OCI-LY1 (cell line): ENCODE data around the gene PDE4D.

Experiments
- H2AFZ ChIP-seq: fragments of 200-600 bp; sonication (generic), shearing (Covaris generic); 2 replicates; pipeline ENCODE4 v1.6.0; 2014; ENCODE audit warnings: antibody characterized with exemption, mild to moderate bottlenecking, low read length
- H3F3A ChIP-seq: fragments of 200-600 bp; sonication (generic), shearing (Covaris generic); 2 replicates; pipeline ENCODE4 v1.6.0; 2014; ENCODE audit warnings: mild to moderate bottlenecking, antibody characterized with exemption, low read length, moderate library complexity; ENCODE audit not compliant: insufficient read depth
- H3K27ac ChIP-seq: fragments of 200-600 bp; sonication (generic); 2 replicates; pipeline ENCODE4 v1.5.1; 2014; ENCODE audit warnings: low read length, mixed run types, mild to moderate bottlenecking, low read depth; ENCODE audit not compliant: poor library complexity, severe bottlenecking
- H3K27me3 ChIP-seq: fragments of 200-600 bp; sonication (generic); 2 replicates; pipeline ENCODE4 v1.6.0; 2014; ENCODE audit warnings: antibody characterized with exemption, mild to moderate bottlenecking, low read length, moderate library complexity; ENCODE audit not compliant: insufficient read depth
- H3K36me3 ChIP-seq: fragments of 200-600 bp; sonication (generic); 2 replicates; pipeline ENCODE4 v1.6.1; 2014; ENCODE audit warnings: mild to moderate bottlenecking, antibody characterized with exemption, low read length, moderate library complexity, mixed read lengths; ENCODE audit not compliant: insufficient read depth
- H3K4me1 ChIP-seq: fragments of 200-600 bp; sonication (generic); 2 replicates; pipeline ENCODE4 v1.5.1; 2014; ENCODE audit warnings: mild to moderate bottlenecking, low read length, moderate library complexity; ENCODE audit not compliant: insufficient read depth, severe bottlenecking
- H3K4me2 ChIP-seq: fragments of 200-600 bp; sonication (generic), shearing (Covaris generic); 2 replicates; pipeline ENCODE4 v1.6.1; 2014; ENCODE audit warnings: low read length
- H3K4me3 ChIP-seq: fragments of 200-600 bp; sonication (generic); 2 replicates; pipeline ENCODE4 v1.5.1; 2014; ENCODE audit warnings: low read length, low read depth, mild to moderate bottlenecking, mixed read lengths; ENCODE audit not compliant: poor library complexity, severe bottlenecking
- H3K79me2 ChIP-seq: fragments of 200-600 bp; shearing (Covaris generic); 2 replicates; pipeline ENCODE4 v1.6.1; 2016; ENCODE audit warnings: mixed run types, low read length, mixed read lengths; ENCODE audit not compliant: insufficient read depth
- H3K9ac ChIP-seq: fragments of 200-600 bp; sonication (generic), shearing (Covaris generic); 2 replicates; pipeline ENCODE4 v1.6.1; 2014; ENCODE audit warnings: mild to moderate bottlenecking, low read length, mixed read lengths
- H3K9me2 ChIP-seq: fragments of 200-600 bp; sonication (generic), shearing (Covaris generic); 2 replicates; pipeline ENCODE4 v1.6.1; 2014; ENCODE audit warnings: low read depth, mild to moderate bottlenecking, low read length, mixed read lengths
- H3K9me3 ChIP-seq: fragments of 200-600 bp; shearing (Covaris generic); 2 replicates; pipeline ENCODE4 v1.6.1; 2014; ENCODE audit warnings: low read length, mixed read lengths
- H4K20me1 ChIP-seq: fragments of 200-600 bp; sonication (generic), shearing (Covaris generic); 2 replicates; pipeline ENCODE4 v1.6.0; 2016; ENCODE audit warnings: mild to moderate bottlenecking, low read length; ENCODE audit not compliant: insufficient read depth
- EZH2 ChIP-seq: fragments of 200-600 bp; sonication (generic), shearing (Covaris generic); IDR thresholded peaks from 2 replicates; pipeline ENCODE4 v1.8.0; 2017; ENCODE audit warnings: borderline replicate concordance, mixed run types, mild to moderate bottlenecking, antibody characterized with exemption, low read length, moderate library complexity, mixed read lengths
- TF ChIP-seq, protein P1 (sequence below): fragments of 200-600 bp; sonication (generic), shearing (Covaris generic); IDR thresholded peaks from 2 replicates; pipeline ENCODE4 v1.5.1; 2017; ENCODE audit warnings: mild to moderate bottlenecking, antibody characterized with exemption, low read length, moderate library complexity, mixed read lengths

The PDE4D gene

DNA sequence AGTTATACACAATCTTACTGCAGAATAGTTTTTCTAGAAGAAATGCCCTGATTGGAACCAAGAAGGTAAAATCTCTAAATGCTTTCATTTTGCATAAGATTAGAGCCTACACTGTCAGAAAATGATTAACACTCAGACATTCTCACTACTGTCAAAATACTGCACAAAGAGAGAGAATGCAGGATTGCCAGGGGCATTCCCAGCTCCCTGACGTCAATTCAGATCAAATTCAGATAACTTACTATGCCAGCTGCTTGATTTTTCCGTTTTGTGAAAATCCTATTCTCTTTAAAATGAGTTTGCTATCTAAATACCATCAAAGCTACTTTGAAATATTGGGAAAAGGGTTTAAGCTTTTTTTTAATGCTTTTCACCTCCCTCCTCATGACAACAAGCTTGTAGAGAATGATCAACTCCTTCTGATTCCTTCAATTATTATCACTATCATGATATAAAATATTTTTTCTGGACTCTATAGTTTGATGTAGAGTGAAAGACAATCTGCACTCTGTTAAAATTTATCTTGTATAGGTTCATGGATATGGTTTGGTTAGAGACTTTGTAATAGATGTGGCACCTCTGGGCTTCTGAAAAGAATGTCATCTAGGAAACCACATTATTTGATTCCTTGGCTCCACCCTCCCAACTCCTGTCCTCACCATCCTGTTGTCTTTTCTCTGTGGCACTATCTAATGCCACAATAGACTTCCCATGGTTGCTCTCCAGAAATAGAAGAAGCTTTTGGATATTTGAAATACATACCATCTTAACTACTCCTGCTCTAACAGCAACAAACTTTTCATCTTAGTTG lies 407.7 kb downstream of the PDE4D start:
- H3K79me2 ChIP-seq = no peaks in the 10 kb centered on the region
- H3K4me1 ChIP-seq = no peaks in the 10 kb centered on the region
- H3F3A ChIP-seq = no peaks in the 10 kb centered on the region
- no peaks in the 10 kb centered on the region for H3K9me3 ChIP-seq
- no peak overlapping the region for H3K4me2 ChIP-seq
- no peaks in the 10 kb centered on the region for H3K9me2 ChIP-seq
- H2AFZ ChIP-seq = no peak overlapping the region
- no peak for TF ChIP-seq EZH2
- TF ChIP-seq, protein P1, sequence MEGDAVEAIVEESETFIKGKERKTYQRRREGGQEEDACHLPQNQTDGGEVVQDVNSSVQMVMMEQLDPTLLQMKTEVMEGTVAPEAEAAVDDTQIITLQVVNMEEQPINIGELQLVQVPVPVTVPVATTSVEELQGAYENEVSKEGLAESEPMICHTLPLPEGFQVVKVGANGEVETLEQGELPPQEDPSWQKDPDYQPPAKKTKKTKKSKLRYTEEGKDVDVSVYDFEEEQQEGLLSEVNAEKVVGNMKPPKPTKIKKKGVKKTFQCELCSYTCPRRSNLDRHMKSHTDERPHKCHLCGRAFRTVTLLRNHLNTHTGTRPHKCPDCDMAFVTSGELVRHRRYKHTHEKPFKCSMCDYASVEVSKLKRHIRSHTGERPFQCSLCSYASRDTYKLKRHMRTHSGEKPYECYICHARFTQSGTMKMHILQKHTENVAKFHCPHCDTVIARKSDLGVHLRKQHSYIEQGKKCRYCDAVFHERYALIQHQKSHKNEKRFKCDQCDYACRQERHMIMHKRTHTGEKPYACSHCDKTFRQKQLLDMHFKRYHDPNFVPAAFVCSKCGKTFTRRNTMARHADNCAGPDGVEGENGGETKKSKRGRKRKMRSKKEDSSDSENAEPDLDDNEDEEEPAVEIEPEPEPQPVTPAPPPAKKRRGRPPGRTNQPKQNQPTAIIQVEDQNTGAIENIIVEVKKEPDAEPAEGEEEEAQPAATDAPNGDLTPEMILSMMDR = no peak
- no peak overlapping the region for H3K4me3 ChIP-seq
- H3K9ac ChIP-seq = no peak overlapping the region
- H3K36me3 ChIP-seq = no peaks in the 10 kb centered on the region
- H3K27me3 ChIP-seq = no peaks in the 10 kb centered on the region
- H4K20me1 ChIP-seq = no peaks in the 10 kb centered on the region
- H3K27ac ChIP-seq = no peak overlapping the region

DNA sequence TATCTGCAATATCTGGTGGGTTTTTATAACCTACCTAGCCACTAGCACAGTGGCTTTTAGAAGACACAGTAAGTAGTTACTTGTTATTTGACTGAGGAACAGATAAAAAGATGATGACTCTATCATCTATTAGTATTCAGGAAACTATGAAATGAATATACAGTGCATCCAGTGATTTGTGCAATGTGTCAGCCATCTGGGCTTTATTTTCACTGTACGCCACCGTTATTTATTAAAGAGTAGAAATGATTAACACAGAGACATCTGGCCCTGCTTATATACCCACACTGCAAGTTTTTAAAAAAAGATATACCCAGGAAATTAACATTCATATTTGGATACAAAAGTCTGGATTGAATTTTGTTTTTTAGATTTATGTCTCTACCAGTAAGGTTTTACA lies 408.4 kb downstream of the PDE4D start:
- Histone ChIP-seq H3K9me2 (no peaks in the 10 kb centered on the region), H3K9me3 (no peaks in the 10 kb centered on the region), H3K27ac (no peak overlapping the region), H3K79me2 (no peaks in the 10 kb centered on the region), H3K4me3 (no peak overlapping the region), H3K4me2 (no peak overlapping the region), H3K4me1 (no peaks in the 10 kb centered on the region), H4K20me1 (no peaks in the 10 kb centered on the region), H3K36me3 (no peaks in the 10 kb centered on the region), H3K27me3 (no peaks in the 10 kb centered on the region), H3F3A (no peaks in the 10 kb centered on the region), H2AFZ (no peak overlapping the region), H3K9ac (no peak overlapping the region)
- no peak for TF ChIP-seq EZH2
- TF ChIP-seq, protein P1 = no peak

DNA sequence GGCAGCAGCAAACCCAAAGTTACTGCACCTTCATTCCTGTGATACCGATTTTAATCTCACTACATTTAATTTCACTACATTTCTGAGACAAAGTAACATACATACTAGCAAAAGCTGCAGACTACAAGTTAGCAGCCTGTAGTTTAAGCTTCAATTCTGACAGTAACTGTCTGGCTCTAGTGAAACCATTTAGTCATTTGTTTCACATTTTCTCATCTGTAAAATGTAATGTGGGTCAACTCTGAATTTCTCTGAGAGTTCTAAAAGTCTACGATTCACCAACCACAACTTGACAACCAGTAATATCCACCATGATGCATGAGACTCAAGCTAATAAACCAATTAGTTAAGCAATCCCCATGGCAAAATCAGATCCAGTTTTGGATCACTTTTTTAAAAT lies 408.9 kb downstream of the PDE4D start:
- no peaks in the 10 kb centered on the region for H3K79me2 ChIP-seq
- H3K9me3 ChIP-seq = no peaks in the 10 kb centered on the region
- H3K4me2 ChIP-seq = no peak overlapping the region
- H3F3A ChIP-seq = no peaks in the 10 kb centered on the region
- no peak overlapping the region for H3K27ac ChIP-seq
- H3K4me3 ChIP-seq = no peak overlapping the region
- H3K4me1 ChIP-seq = no peaks in the 10 kb centered on the region
- TF ChIP-seq EZH2 = no peak
- TF ChIP-seq, protein P1 = no peak
- no peaks in the 10 kb centered on the region for H3K36me3 ChIP-seq
- no peaks in the 10 kb centered on the region for H3K27me3 ChIP-seq
- no peak overlapping the region for H3K9ac ChIP-seq
- no peaks in the 10 kb centered on the region for H4K20me1 ChIP-seq
- no peak overlapping the region for H2AFZ ChIP-seq
- no peaks in the 10 kb centered on the region for H3K9me2 ChIP-seq
